Small intestine (tissue), 16 donors: ENCODE data around the gene USF3. TPM values are rescaled to one million over a fixed set of nuclear protein-coding genes. Genes with fewer than 3 reads are reported as not detected.

Experiments used
- DNase-seq, 2 donors: peaks; one replicate each; pipeline versions ENCODE4 v3.0.0 to v3.0.0-alpha.2; 2013
- FAIRE-seq: peaks from 2 replicates; lab custom pipeline; 2012; peaks lifted over from hg19 to GRCh38; lab: Jason Lieb, UNC
- H3K27ac ChIP-seq, 3 donors: one replicate each; pipeline ENCODE4 v1.5.1; 2013; ENCODE audit warnings: low read length in 2 of 3, mild to moderate bottlenecking in 2 of 3, control low read depth in 1 of 3, inconsistent platforms in 1 of 3, low read depth in 1 of 3, moderate library complexity in 1 of 3
- H3K27me3 ChIP-seq, 3 donors: one replicate each; pipeline ENCODE4 v1.6.1; 2013; ENCODE audit warnings: low read length in 3 of 3, inconsistent platforms in 1 of 3; ENCODE audit not compliant: control insufficient read depth in 3 of 3, insufficient read depth in 3 of 3
- H3K36me3 ChIP-seq, 3 donors: one replicate each; pipeline ENCODE4 v1.6.1; 2013; ENCODE audit warnings: low read length in 3 of 3, inconsistent platforms in 1 of 3, low read depth in 1 of 3, mild to moderate bottlenecking in 1 of 3, moderate library complexity in 1 of 3; ENCODE audit not compliant: control insufficient read depth in 3 of 3, insufficient read depth in 2 of 3
- H3K4me1 ChIP-seq, 3 donors: one replicate each; pipeline ENCODE4 v1.6.1; 2013; ENCODE audit warnings: low read length in 2 of 3, inconsistent platforms in 1 of 3, low read depth in 1 of 3, mild to moderate bottlenecking in 1 of 3, moderate library complexity in 1 of 3; ENCODE audit not compliant: control insufficient read depth in 3 of 3, insufficient read depth in 2 of 3
- H3K4me3 ChIP-seq, 3 donors: one replicate each; pipeline ENCODE4 v1.5.1; 2013; ENCODE audit warnings: low read length in 3 of 3, control low read depth in 1 of 3, inconsistent platforms in 1 of 3, low read depth in 1 of 3, mild to moderate bottlenecking in 1 of 3, moderate library complexity in 1 of 3
- H3K9me3 ChIP-seq, 2 donors: one replicate each; pipeline ENCODE4 v1.6.1; 2013; ENCODE audit warnings: low read depth in 1 of 2, low read length in 1 of 2; ENCODE audit not compliant: control insufficient read depth in 2 of 2, insufficient read depth in 1 of 2
- WGBS, 3 donors: extraction: QIAGEN DNeasy Blood & Tissue Kit; methylation state at CpG; one replicate each; pipeline ENCODE4 v1.1.7; 2013; 5-methylcytosine and 5-hydroxymethylcytosine counted together
- long read RNA-seq, 10 donors: transcript quantifications; one replicate each; lab custom pipeline, GENCODE V29; 2026
- polyA plus RNA-seq, 4 donors: library from polyadenylated mRNA; stranded (reverse) in 3 of 4; unstranded in 1 of 4; fragments of 200-250 nt in 3 of 4; fragments of 120-200 nt in 1 of 4; gene quantifications; one replicate each; pipeline versions ENCODE4 v1.2.1 to v1.2.3, GENCODE V29; 2013
- donor health status: healthy with polysubstance abuse.
- donor health status: control.
- donor health status: control.
- donor health status: Bipolar disorder and iron deficiency.
- donor health status: healthy.

USF3 gene
- polyA plus RNA-seq = 10 to 100 TPM in 1 of 4 donors, 1 to 10 TPM in 3; 3.2 to 17.2 (median 7.4) TPM
- long read RNA-seq, donor 1 = 0 reads
- long read RNA-seq, donor 2, full-length matches to known transcripts = 1 of 1 reads
- long read RNA-seq, donor 2, partial matches to known transcripts = 0 of 1 reads
- long read RNA-seq, donor 2, other reads (novel, unspliced or antisense) = 0 of 1 reads
- long read RNA-seq, donor 3, full-length matches to known transcripts = 4 of 4 reads
- long read RNA-seq, donor 3, partial matches to known transcripts = 0 of 4 reads
- long read RNA-seq, donor 3, other reads (novel, unspliced or antisense) = 0 of 4 reads
- long read RNA-seq, donor 4 = 0 reads
- long read RNA-seq, donor 5 = 0 reads
- long read RNA-seq, donor 6, full-length matches to known transcripts = 1 of 7 reads
- long read RNA-seq, donor 6, partial matches to known transcripts = 6 of 7 reads
- long read RNA-seq, donor 6, other reads (novel, unspliced or antisense) = 0 of 7 reads
- long read RNA-seq, donor 7 = 0 reads
- long read RNA-seq, donor 8, full-length matches to known transcripts = 1 of 1 reads
- long read RNA-seq, donor 8, partial matches to known transcripts = 0 of 1 reads
- long read RNA-seq, donor 8, other reads (novel, unspliced or antisense) = 0 of 1 reads
- long read RNA-seq, donor 9, full-length matches to known transcripts = 1 of 1 reads
- long read RNA-seq, donor 9, partial matches to known transcripts = 0 of 1 reads
- long read RNA-seq, donor 9, other reads (novel, unspliced or antisense) = 0 of 1 reads
- long read RNA-seq, donor 10, full-length matches to known transcripts = 4 of 19 reads
- long read RNA-seq, donor 10, partial matches to known transcripts = 15 of 19 reads
- long read RNA-seq, donor 10, other reads (novel, unspliced or antisense) = 0 of 19 reads

GRCh38 chr3:113695786-113696645 is at the start of gene USF3:
Gene USF3, minus strand, starts transcription at chr3:113696642. Its CDS starts 21,764 bp downstream, at chr3:113674878.
- Histone ChIP-seq H3K4me1 (peaks cover 3 to 18% (median 10%) of the 10 kb centered on the region in 3 donors), H3K9me3 (no peaks in the 10 kb centered on the region), H3K36me3 (no peaks in the 10 kb centered on the region), H3K27ac (peak within 1 kb of the TSS; percentile 92 to 99 (median 93)), H3K4me3 (peak within 1 kb of the TSS; percentile 73 to 97 (median 84)), H3K27me3 (no peaks in the 10 kb centered on the region)
- FAIRE-seq = no peak
- DNase-seq = peak; percentile 79 to 90
- 0% methylated on average over 15 to 75 of the region's 75 CpGs for WGBS, 3 donors

GRCh38 chr3:113745756-113746547 is 49.5 kb upstream of the USF3 start, which contains the start of gene NAA50:
Gene NAA50, minus strand, starts transcription at chr3:113746249. Its CDS starts 300 bp downstream, at chr3:113745949.
- H3K27me3 ChIP-seq = no peaks in the 10 kb centered on the region
- FAIRE-seq (no peak), DNase-seq (peak; percentile 89 to 97)
- peaks cover 0 to 6% (median 0%) of the 10 kb centered on the region in 3 donors for H3K36me3 ChIP-seq
- peaks cover 0 to 13% (median 10%) of the 10 kb centered on the region in 3 donors for H3K4me1 ChIP-seq
- peak within 1 kb of the TSS; percentile 90 to 100 (median 99) for H3K27ac ChIP-seq
- H3K9me3 ChIP-seq = no peaks in the 10 kb centered on the region
- WGBS, 3 donors = 0% methylated on average over 54 to 72 of the region's 72 CpGs
- H3K4me3 ChIP-seq = peak within 1 kb of the TSS; percentile 75 to 99 (median 89)

- no peak for FAIRE-seq
- WGBS, 3 donors = 0 to 1% (median 0%) methylated on average over 34 to 35 of the region's 35 CpGs
- Histone ChIP-seq H3K4me3 (peak overlapping the region; percentile 75 to 99 (median 89)), H3K27me3 (no peaks in the 10 kb centered on the region), H3K4me1 (peaks cover 0 to 13% (median 11%) of the 10 kb centered on the region in 3 donors), H3K27ac (peak overlapping the region; percentile 88 to 100 (median 99)), H3K9me3 (no peaks in the 10 kb centered on the region), H3K36me3 (peaks cover 0 to 6% (median 0%) of the 10 kb centered on the region in 3 donors)
- DNase-seq = peak; percentile 89 to 90
These were observed 48.7 kb upstream of the USF3 start for GRCh38 chr3:113744941-113745755.

GRCh38 chr3:113743006-113743630 is 46.7 kb upstream of the USF3 start:
- no peak overlapping the region for H3K27ac ChIP-seq
- H3K4me1 ChIP-seq = peaks cover 0 to 11% (median 4%) of the 10 kb centered on the region in 3 donors
- no peaks in the 10 kb centered on the region for H3K27me3 ChIP-seq
- H3K9me3 ChIP-seq = no peaks in the 10 kb centered on the region
- peaks cover 0 to 6% (median 0%) of the 10 kb centered on the region in 3 donors for H3K36me3 ChIP-seq
- 46 to 59% (median 46%) methylated on average over 7 of the region's 7 CpGs for WGBS, 3 donors
- H3K4me3 ChIP-seq = no peak overlapping the region
- DNase-seq (no peak), FAIRE-seq (no peak)

GRCh38 chr3:113741620-113742019 is 45.2 kb upstream of the USF3 start:
- Histone ChIP-seq H3K4me3 (no peak overlapping the region), H3K27ac (no peak overlapping the region), H3K9me3 (no peaks in the 10 kb centered on the region), H3K4me1 (peaks cover 0 to 10% (median 4%) of the 10 kb centered on the region in 3 donors), H3K27me3 (no peaks in the 10 kb centered on the region), H3K36me3 (peaks cover 0 to 6% (median 0%) of the 10 kb centered on the region in 3 donors)
- DNase-seq (no peak), FAIRE-seq (no peak)
- 28 to 48% (median 35%) methylated on average over 1 of the region's 1 CpG for WGBS, 3 donors

GRCh38 chr3:113741086-113741485 is 44.6 kb upstream of the USF3 start:
- Histone ChIP-seq H3K36me3 (peaks cover 0 to 6% (median 0%) of the 10 kb centered on the region in 3 donors), H3K4me3 (no peak overlapping the region), H3K4me1 (peaks cover 0 to 10% (median 4%) of the 10 kb centered on the region in 3 donors), H3K27ac (peak overlapping the region in 1 of 3 donors; percentile 8), H3K9me3 (no peaks in the 10 kb centered on the region), H3K27me3 (no peaks in the 10 kb centered on the region)
- 42 to 65% (median 47%) methylated on average over 5 of the region's 5 CpGs for WGBS, 3 donors
- DNase-seq = no peak
- FAIRE-seq = no peak
